ENCODE data around the gene STPG2. TPM values are rescaled to one million over a fixed set of nuclear protein-coding genes. Genes with fewer than 3 reads are reported as not detected.

Gene STPG2
- total and polyA plus RNA-seq, 2 of the 8 experiments (the other 6 are each of a cell fraction or from before 2014, with no cell fraction given) = 0.03 TPM; not detected in 1

DNA sequence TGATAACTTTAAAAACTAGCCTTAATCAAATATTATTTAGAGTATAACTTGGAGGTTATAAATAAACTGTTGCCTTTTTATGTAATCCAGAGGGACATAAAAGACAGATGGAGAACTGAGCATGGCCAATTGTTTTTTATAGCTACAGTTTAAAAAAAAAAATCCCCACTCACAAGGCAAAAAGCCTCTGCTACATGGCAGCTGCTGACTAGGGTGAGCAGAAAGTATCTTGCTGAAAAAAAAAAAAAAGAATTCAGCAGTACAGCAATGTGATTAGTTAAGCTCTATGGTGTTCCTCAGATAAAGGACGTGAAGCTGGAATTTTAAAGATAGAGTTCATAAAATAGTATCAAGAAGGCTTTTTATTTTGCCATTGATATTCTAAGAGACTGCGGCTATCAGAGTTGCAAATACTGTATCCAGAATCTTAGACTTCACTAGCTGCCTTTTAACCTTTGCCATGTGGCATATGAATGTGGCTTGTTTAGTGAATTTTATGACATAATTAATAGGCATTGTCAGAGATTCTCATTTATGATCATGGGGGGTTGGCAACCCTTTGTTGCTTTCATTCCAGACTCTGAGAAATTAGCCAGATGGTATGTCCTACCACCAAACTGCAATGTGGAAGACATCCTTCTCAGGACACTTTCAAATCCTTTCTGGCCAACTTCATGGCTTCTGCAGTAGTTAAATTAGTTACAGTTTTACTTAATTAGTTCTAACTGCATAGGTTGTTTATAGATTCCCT is 498.0 kb downstream of the STPG2 start:
- FAIRE-seq (no peak), DNase-seq (ENCODE audit: low read depth in 1 of 2, low spot score in 2 of 2) (no peak)
- Histone ChIP-seq H3K79me1 (ENCODE audit: low read depth, low read length) (no peaks in the 10 kb centered on the region), H3K14ac (ENCODE audit: insufficient read length) (no peak overlapping the region), H3K23me2 (ENCODE audit: low read depth, low read length) (no peaks in the 10 kb centered on the region), H2BK5ac (ENCODE audit: low read depth, low read length) (no peak overlapping the region), H2BK120ac (replicated peaks; ENCODE audit: low read depth, low read length) (no peak overlapping the region), H3K4me3 (ENCODE audit: extremely low read depth in 1 of 4, insufficient read depth in 2 of 4, low read depth in 3 of 4, low read length in 4 of 4) (no peak overlapping the region), H3K36me3 (ENCODE audit: control insufficient read depth in 2 of 4, insufficient read depth in 4 of 4, low read length in 3 of 4) (no peaks in the 10 kb centered on the region), H3K18ac (ENCODE audit: extremely low read depth, low read length) (no peak overlapping the region), H2AK5ac (ENCODE audit: low read depth, low read length) (no peak overlapping the region), H3K9ac (replicated peaks in 1 of 4; ENCODE audit: extremely low read depth in 1 of 4, low read depth in 3 of 4, low read length in 3 of 4) (no peak overlapping the region), H3K4ac (replicated peaks; ENCODE audit: insufficient read length, low read depth, low read length) (no peak overlapping the region), H2AFZ (ENCODE audit: low read length) (no peak overlapping the region), H2BK12ac (ENCODE audit: low read depth, low read length) (no peak overlapping the region), H2BK15ac (ENCODE audit: low read length) (no peak overlapping the region), H4K5ac (ENCODE audit: insufficient read length, low read depth, low read length) (no peak overlapping the region), H3K4me1 (replicated peaks in 1 of 4; ENCODE audit: control insufficient read depth in 3 of 4, insufficient read depth in 4 of 4, low read length in 3 of 4) (no peaks in the 10 kb centered on the region), H3K4me2 (ENCODE audit: insufficient read depth in 1 of 2, low read depth in 2 of 2, low read length in 2 of 2) (no peak overlapping the region), H3K56ac (replicated peaks; ENCODE audit: insufficient read length, low read depth, low read length) (no peak overlapping the region), H3K79me2 (ENCODE audit: control insufficient read depth in 1 of 2, insufficient read depth in 2 of 2, low read length in 2 of 2) (no peaks in the 10 kb centered on the region), H4K20me1 (replicated peaks in 1 of 2; ENCODE audit: control insufficient read depth in 1 of 2, insufficient read depth in 2 of 2, low read length in 2 of 2) (no peaks in the 10 kb centered on the region), H4K91ac (replicated peaks; ENCODE audit: insufficient read length, low read length) (no peak overlapping the region), H3K27ac (ENCODE audit: low read depth, low read length) (no peak overlapping the region), H2BK20ac (ENCODE audit: low read length) (no peak overlapping the region), H3K23ac (ENCODE audit: insufficient read length) (no peak overlapping the region), H3K9me3 (ENCODE audit: insufficient read depth in 2 of 2, low read depth in 1 of 2, low read length in 1 of 2) (no peaks in the 10 kb centered on the region), H3K27me3 (replicated peaks in 1 of 4; ENCODE audit: control insufficient read depth in 3 of 4, extremely low read depth in 1 of 4, insufficient read depth in 3 of 4, low read length in 3 of 4) (no peaks in the 10 kb centered on the region), H4K8ac (ENCODE audit: extremely low read depth, insufficient read depth, low read length) (no peak overlapping the region)
- 93% methylated on average over 2 of the region's 2 CpGs; no CpG with 5 or more reads in 1 of the 2 experiments for WGBS, 2 experiments (ENCODE audit: extremely low coverage in 1 of 2, insufficient coverage in 1 of 2, insufficient read length in 1 of 2, insufficient replicate concordance in 2 of 2, low coverage in 1 of 2, low lambda C conversion rate in 2 of 2, missing lambda C conversion rate in 1 of 2)
- no peak for TF ChIP-seq PHF8 (conservative IDR thresholded peaks at IDR 0.05; ENCODE audit: low read depth, low read length)
- POLR2A ChIA-PET (ENCODE audit: partially characterized antibody) = interaction anchor here (0.7 kb wide), 1 partner anchor 391 kb away, joined by 3 read pairs; no protein-coding TSS in a partner anchor
- CTCF ChIA-PET (ENCODE audit: partially characterized antibody) = interaction anchor here (1.0 kb wide), 1 partner anchor 8 kb away, joined by 3 read pairs; no protein-coding TSS in a partner anchor

Data from H1 (cell line).